Fibroblast of villous mesenchyme (primary cell): ENCODE data around the gene SIPA1L3. TPM values are rescaled to one million over a fixed set of nuclear protein-coding genes. Genes with fewer than 3 reads are reported as not detected.
"Not testable (repeated sequence)": the region's sequence is repeated elsewhere in the genome, so short reads cannot be mapped to it uniquely, and the experiment has no call there.

Experiments
- DNase-seq: peaks from one replicate; pipeline ENCODE4 v3.0.0-alpha.2; 2010; ENCODE audit warnings: low read depth
- H3K4me3 ChIP-seq: 2 replicates; pipeline ENCODE4 v1.5.1; 2011; ENCODE audit warnings: low read depth, mild to moderate bottlenecking, low read length
- CTCF ChIP-seq: IDR thresholded peaks from 2 replicates; pipeline ENCODE4 v1.5.1; 2012; ENCODE audit warnings: low read depth, mild to moderate bottlenecking, low read length; ENCODE audit not compliant: insufficient read depth
- total RNA-seq: library from RNA; depleted of rRNA; stranded (reverse); fragments of >200 nt; gene quantifications from 2 replicates; pipeline ENCODE4 v1.2.3, GENCODE V29; 2012

Gene SIPA1L3
- total RNA-seq, 1 donor = 19.0 TPM

- DNase-seq = peak; percentile 44
- no peak for TF ChIP-seq CTCF
- H3K4me3 ChIP-seq = peak within 1 kb of the TSS; percentile 72
Observed at GRCh38 chr19:38224014-38224862, 317.2 kb downstream of the SIPA1L3 start, which contains the start of gene DPF1. TSS of gene DPF1 (minus strand) at chr19:38224222. CDS start at chr19:38224142, 80 bp downstream.

GRCh38 chr19:38224863-38225218 is 317.8 kb downstream of the SIPA1L3 start:
- H3K4me3 ChIP-seq, DNase-seq: not testable (repeated sequence)

- no peak overlapping the region for H3K4me3 ChIP-seq
- no peak for DNase-seq
- TF ChIP-seq CTCF = no peak
Observed at GRCh38 chr19:38227287-38228004, 320.4 kb downstream of the SIPA1L3 start.

GRCh38 chr19:38228005-38228377 is 321.0 kb downstream of the SIPA1L3 start:
- H3K4me3 ChIP-seq = no peak overlapping the region
- TF ChIP-seq CTCF = no peak
- no peak for DNase-seq

- no peak for TF ChIP-seq CTCF
- H3K4me3 ChIP-seq = peak overlapping the region; percentile 47
- DNase-seq = no peak
Observed at GRCh38 chr19:38228491-38229439, 321.8 kb downstream of the SIPA1L3 start.

- H3K4me3 ChIP-seq = peak overlapping the region; percentile 47
- no peak for TF ChIP-seq CTCF
- DNase-seq = peak; percentile 88
Observed at GRCh38 chr19:38229585-38230073, 322.6 kb downstream of the SIPA1L3 start.

GRCh38 chr19:38230506-38231133 is 323.6 kb downstream of the SIPA1L3 start:
- H3K4me3 ChIP-seq, DNase-seq: not testable (repeated sequence)
